Measurements from ENCODE around the gene NFKB1. TPM values are rescaled to one million over a fixed set of nuclear protein-coding genes. Genes with fewer than 3 reads are reported as not detected.

NFKB1 gene
- total and polyA plus RNA-seq, 10 of the 15 experiments (the other 5 are each of a cell fraction or from before 2014, with no cell fraction given): 8.7 to 110 (median 57.3) TPM

DNA sequence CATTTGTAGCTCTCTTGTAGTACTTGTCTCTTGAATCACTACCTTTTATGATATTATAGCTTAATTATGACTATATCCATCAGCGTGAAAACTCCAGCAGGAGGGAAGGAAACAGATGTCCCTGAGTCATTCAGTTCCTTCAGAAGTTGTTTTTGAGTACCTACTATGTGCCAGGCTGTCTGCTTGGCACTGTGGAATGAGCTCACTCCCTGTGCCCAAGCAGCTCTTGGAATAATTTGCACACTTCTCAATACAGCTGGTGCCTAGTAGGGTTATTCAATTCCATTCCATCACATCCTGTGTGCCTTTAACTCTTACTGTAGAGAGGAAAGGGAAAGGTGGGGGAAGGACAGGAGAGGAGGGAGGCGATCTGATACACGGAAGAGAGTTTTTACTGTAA, 77.1 kb downstream of the NFKB1 start (continued):
- TF ChIP-seq, protein P1, sequence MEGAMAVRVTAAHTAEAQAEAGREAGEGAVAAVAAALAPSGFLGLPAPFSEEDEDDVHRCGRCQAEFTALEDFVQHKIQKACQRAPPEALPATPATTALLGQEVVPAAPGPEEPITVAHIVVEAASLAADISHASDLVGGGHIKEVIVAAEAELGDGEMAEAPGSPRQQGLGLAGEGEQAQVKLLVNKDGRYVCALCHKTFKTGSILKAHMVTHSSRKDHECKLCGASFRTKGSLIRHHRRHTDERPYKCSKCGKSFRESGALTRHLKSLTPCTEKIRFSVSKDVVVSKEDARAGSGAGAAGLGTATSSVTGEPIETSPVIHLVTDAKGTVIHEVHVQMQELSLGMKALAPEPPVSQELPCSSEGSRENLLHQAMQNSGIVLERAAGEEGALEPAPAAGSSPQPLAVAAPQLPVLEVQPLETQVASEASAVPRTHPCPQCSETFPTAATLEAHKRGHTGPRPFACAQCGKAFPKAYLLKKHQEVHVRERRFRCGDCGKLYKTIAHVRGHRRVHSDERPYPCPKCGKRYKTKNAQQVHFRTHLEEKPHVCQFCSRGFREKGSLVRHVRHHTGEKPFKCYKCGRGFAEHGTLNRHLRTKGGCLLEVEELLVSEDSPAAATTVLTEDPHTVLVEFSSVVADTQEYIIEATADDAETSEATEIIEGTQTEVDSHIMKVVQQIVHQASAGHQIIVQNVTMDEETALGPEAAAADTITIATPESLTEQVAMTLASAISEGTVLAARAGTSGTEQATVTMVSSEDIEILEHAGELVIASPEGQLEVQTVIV (IDR thresholded peaks at IDR 0.05; ENCODE audit: borderline replicate concordance, partially characterized antibody): no peak
- TF ChIP-seq, protein P2, sequence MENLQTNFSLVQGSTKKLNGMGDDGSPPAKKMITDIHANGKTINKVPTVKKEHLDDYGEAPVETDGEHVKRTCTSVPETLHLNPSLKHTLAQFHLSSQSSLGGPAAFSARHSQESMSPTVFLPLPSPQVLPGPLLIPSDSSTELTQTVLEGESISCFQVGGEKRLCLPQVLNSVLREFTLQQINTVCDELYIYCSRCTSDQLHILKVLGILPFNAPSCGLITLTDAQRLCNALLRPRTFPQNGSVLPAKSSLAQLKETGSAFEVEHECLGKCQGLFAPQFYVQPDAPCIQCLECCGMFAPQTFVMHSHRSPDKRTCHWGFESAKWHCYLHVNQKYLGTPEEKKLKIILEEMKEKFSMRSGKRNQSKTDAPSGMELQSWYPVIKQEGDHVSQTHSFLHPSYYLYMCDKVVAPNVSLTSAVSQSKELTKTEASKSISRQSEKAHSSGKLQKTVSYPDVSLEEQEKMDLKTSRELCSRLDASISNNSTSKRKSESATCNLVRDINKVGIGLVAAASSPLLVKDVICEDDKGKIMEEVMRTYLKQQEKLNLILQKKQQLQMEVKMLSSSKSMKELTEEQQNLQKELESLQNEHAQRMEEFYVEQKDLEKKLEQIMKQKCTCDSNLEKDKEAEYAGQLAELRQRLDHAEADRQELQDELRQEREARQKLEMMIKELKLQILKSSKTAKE (IDR thresholded peaks at IDR 0.05; ENCODE audit: low read depth, poor library complexity, severe bottlenecking): no peak
- TF ChIP-seq NKRF (conservative IDR thresholded peaks at IDR 0.05) (no peak), GATAD2B (conservative IDR thresholded peaks at IDR 0.05; ENCODE audit: low read depth) (no peak), CEBPB (IDR thresholded peaks at IDR 0.05; ENCODE audit: borderline replicate concordance in 1 of 2, low read depth in 2 of 2, low read length in 2 of 2) (no peak), NFYB (IDR thresholded peaks at IDR 0.05; ENCODE audit: insufficient read depth, low read depth, low read length) (no peak), NR2C1 (IDR thresholded peaks at IDR 0.05) (no peak), POLR2AphosphoS5 (IDR thresholded peaks at IDR 0.05; ENCODE audit: low read length) (no peak), SP1 (IDR thresholded peaks at IDR 0.05; ENCODE audit: low read depth, low read length) (no peak), KLF5 (IDR thresholded peaks at IDR 0.05; ENCODE audit: partially characterized antibody) (no peak)
